ENCODE results near the gene STAT3.
A peak's percentile ranks its signal among the peaks of the same experiment; 100 is the strongest.

STAT3 gene

GRCh38 chr17:42313773-42314566, 74.3 kb downstream of the STAT3 start:
- DNase-seq (ENCODE audit: low read depth), result no peak

GRCh38 chr17:42313389-42313772, 74.9 kb downstream of the STAT3 start:
- no peak overlapping the region for H3K4me3 ChIP-seq (ENCODE audit: low read depth, low read length)
- no peak for DNase-seq (ENCODE audit: low read depth)
- TF ChIP-seq CTCF (IDR thresholded peaks at IDR 0.05; ENCODE audit: control insufficient read depth, extremely low read depth, insufficient read depth), result no peak

More at GRCh38 chr17:42313773-42314566, 74.3 kb downstream of the STAT3 start:
- TF ChIP-seq CTCF (IDR thresholded peaks at IDR 0.05; ENCODE audit: control insufficient read depth, extremely low read depth, insufficient read depth), result no peak
- H3K4me3 ChIP-seq (ENCODE audit: low read depth, low read length), result no peak overlapping the region

- H3K4me3 ChIP-seq (ENCODE audit: low read depth, low read length), result no peak overlapping the region
- peak; percentile 94 for TF ChIP-seq CTCF (IDR thresholded peaks at IDR 0.05; ENCODE audit: control insufficient read depth, extremely low read depth, insufficient read depth)
- peak; percentile 18 for DNase-seq (ENCODE audit: low read depth)
Measured at GRCh38 chr17:42312285-42313130, 75.7 kb downstream of the STAT3 start.

GRCh38 chr17:42312035-42312284, 76.3 kb downstream of the STAT3 start:
- no peak overlapping the region for H3K4me3 ChIP-seq (ENCODE audit: low read depth, low read length)
- DNase-seq (ENCODE audit: low read depth), result no peak
- no peak for TF ChIP-seq CTCF (IDR thresholded peaks at IDR 0.05; ENCODE audit: control insufficient read depth, extremely low read depth, insufficient read depth)

GRCh38 chr17:42311240-42312034, 76.8 kb downstream of the STAT3 start:
- TF ChIP-seq CTCF (IDR thresholded peaks at IDR 0.05; ENCODE audit: control insufficient read depth, extremely low read depth, insufficient read depth), result no peak
- DNase-seq (ENCODE audit: low read depth), result no peak
- H3K4me3 ChIP-seq (ENCODE audit: low read depth, low read length), result no peak overlapping the region

- no peak for TF ChIP-seq CTCF (IDR thresholded peaks at IDR 0.05; ENCODE audit: control insufficient read depth, extremely low read depth, insufficient read depth)
- no peak overlapping the region for H3K4me3 ChIP-seq (ENCODE audit: low read depth, low read length)
Measured at GRCh38 chr17:42310787-42311215, 77.4 kb downstream of the STAT3 start.

More at GRCh38 chr17:42310787-42311215, 77.4 kb downstream of the STAT3 start:
- no peak for DNase-seq (ENCODE audit: low read depth)
